BE2C (cell line): ENCODE results near the gene MPV17.
"Not testable (repeated sequence)": the region's sequence is repeated elsewhere in the genome, so short reads cannot be mapped to it uniquely, and the experiment has no call there.

ENCODE experiments used
- DNase-seq: peaks from one replicate; pipeline ENCODE4 v3.0.0-alpha.2; 2020
- H3K27me3 ChIP-seq: fragments of 250-450 bp; sonication (Bioruptor Pico); 2 replicates; pipeline ENCODE4 v1.5.1; 2020; ENCODE audit warnings: mild to moderate bottlenecking
- H3K36me3 ChIP-seq: fragments of 250-450 bp; sonication (Bioruptor Pico); 2 replicates; pipeline ENCODE4 v1.5.1; 2020; ENCODE audit warnings: mild to moderate bottlenecking
- H3K4me1 ChIP-seq: fragments of 250-450 bp; sonication (Bioruptor Pico); 2 replicates; pipeline ENCODE4 v1.5.1; 2020
- H3K4me3 ChIP-seq: 2 replicates; pipeline ENCODE4 v1.5.1; 2011; ENCODE audit warnings: low read depth, low read length
- H3K9me3 ChIP-seq: fragments of 250-450 bp; sonication (Bioruptor Pico); 2 replicates; pipeline ENCODE4 v1.5.1; 2020
- CTCF ChIP-seq: IDR thresholded peaks from 2 replicates; pipeline ENCODE4 v1.5.1; 2012; ENCODE audit warnings: mild to moderate bottlenecking, low read depth, low read length

MPV17 gene

GRCh38 chr2:27303093-27304025 lies 19.5 kb downstream of the MPV17 start:
- peak overlapping the region; percentile 45 for H3K4me3 ChIP-seq
- peaks cover 27% of the 10 kb centered on the region for H3K27me3 ChIP-seq
- DNase-seq = peak; percentile 68
- H3K4me1 ChIP-seq = peaks cover 10% of the 10 kb centered on the region
- H3K36me3 ChIP-seq = no peaks in the 10 kb centered on the region
- TF ChIP-seq CTCF = peak; percentile 86
- no peaks in the 10 kb centered on the region for H3K9me3 ChIP-seq

- H3K9me3 ChIP-seq, H3K36me3 ChIP-seq, H3K27me3 ChIP-seq, DNase-seq, H3K4me3 ChIP-seq, H3K4me1 ChIP-seq: not testable (repeated sequence)
Observed at GRCh38 chr2:27300606-27301005, 22.3 kb downstream of the MPV17 start.

- TF ChIP-seq CTCF = no peak
- Histone ChIP-seq H3K4me3 (no peak overlapping the region), H3K4me1 (peaks cover 6% of the 10 kb centered on the region), H3K9me3 (no peaks in the 10 kb centered on the region), H3K27me3 (no peaks in the 10 kb centered on the region), H3K36me3 (no peaks in the 10 kb centered on the region)
- DNase-seq = no peak
Observed at GRCh38 chr2:27298391-27299080, 24.4 kb downstream of the MPV17 start.

- DNase-seq = no peak
- Histone ChIP-seq H3K27me3 (no peaks in the 10 kb centered on the region), H3K4me3 (no peak overlapping the region), H3K36me3 (no peaks in the 10 kb centered on the region), H3K4me1 (no peaks in the 10 kb centered on the region; the same call in 1 of the 2 replicates), H3K9me3 (no peaks in the 10 kb centered on the region)
- no peak for TF ChIP-seq CTCF
Observed at GRCh38 chr2:27297195-27297594, 25.7 kb downstream of the MPV17 start.

GRCh38 chr2:27296481-27296880 lies 26.4 kb downstream of the MPV17 start:
- Histone ChIP-seq H3K4me3 (no peak overlapping the region), H3K4me1 (no peaks in the 10 kb centered on the region; the same call in 1 of the 2 replicates), H3K36me3 (no peaks in the 10 kb centered on the region), H3K27me3 (no peaks in the 10 kb centered on the region), H3K9me3 (no peaks in the 10 kb centered on the region)
- no peak for DNase-seq
- TF ChIP-seq CTCF = no peak

- Histone ChIP-seq H3K4me1 (no peaks in the 10 kb centered on the region; the same call in 1 of the 2 replicates), H3K36me3 (no peaks in the 10 kb centered on the region), H3K9me3 (no peaks in the 10 kb centered on the region), H3K27me3 (no peaks in the 10 kb centered on the region), H3K4me3 (no peak overlapping the region)
- no peak for TF ChIP-seq CTCF
- DNase-seq = no peak
Observed at GRCh38 chr2:27294928-27295327, 28.0 kb downstream of the MPV17 start.
